SK-N-SH (cell line): Measurements from ENCODE around the gene KCNAB1. TPM values are rescaled to one million over a fixed set of nuclear protein-coding genes. Genes with fewer than 3 reads are reported as not detected.

Experiments used
- CTCF ChIA-PET: fragments of 300-600, 350-600 bp; formaldehyde crosslinking; extraction: SDS; loops from one replicate; lab custom pipeline; 2021; lab: Yijun Ruan, JAX
- POLR2A ChIA-PET: fragments of 350-600 bp; sonication (Branson Sonifier 250); formaldehyde crosslinking; extraction: SDS; loops from one replicate; lab custom pipeline; 2020; ENCODE audit warnings: antibody characterized with exemption, inconsistent platforms; lab: Yijun Ruan, JAX
- DNase-seq: peaks from one replicate; pipeline ENCODE4 v3.0.0; 2012
- H2AFZ ChIP-seq: fragments of 200-600 bp; sonication (generic); 2 replicates; pipeline ENCODE4 v1.8.1; 2016; ENCODE audit warnings: antibody characterized with exemption, mild to moderate bottlenecking, low read depth
- H3F3A ChIP-seq: fragments of 200-600 bp; sonication (generic); replicated peaks from 2 replicates; pipeline ENCODE3; 2016; ENCODE audit warnings: antibody characterized with exemption, mild to moderate bottlenecking; ENCODE audit not compliant: insufficient read depth
- H3K27ac ChIP-seq, 2 experiments: fragments of 200-500 bp in 1 of 2; fragments of 200-600 bp in 1 of 2; sonication (Bioruptor generic) in 1 of 2; sonication (generic), shearing (Covaris generic) in 1 of 2; 2 replicates each; pipeline versions ENCODE4 v1.5.1 to v1.6.1; 2014 to 2016; ENCODE audit warnings: low read depth in 2 of 2, inconsistent platforms in 1 of 2, low read length in 1 of 2, mild to moderate bottlenecking in 1 of 2, mixed read lengths in 1 of 2
- H3K27me3 ChIP-seq: fragments of 200-600 bp; sonication (generic), shearing (Covaris generic); 2 replicates; pipeline ENCODE4 v1.6.1; 2016; ENCODE audit warnings: mixed run types; ENCODE audit not compliant: insufficient read depth
- H3K36me3 ChIP-seq, 2 experiments: fragments of 200-500 bp in 1 of 2; fragments of 200-600 bp in 1 of 2; sonication (Bioruptor generic) in 1 of 2; sonication (generic) in 1 of 2; replicated peaks in 1 of 2; 2 replicates each; pipeline versions ENCODE3 to v1.5.1; 2014 to 2016; ENCODE audit warnings: low read length in 1 of 2, mild to moderate bottlenecking in 1 of 2; ENCODE audit not compliant: insufficient read depth in 2 of 2, control insufficient read depth in 1 of 2
- H3K4me1 ChIP-seq, 2 experiments: fragments of 200-500 bp in 1 of 2; fragments of 200-600 bp in 1 of 2; sonication (Bioruptor generic) in 1 of 2; sonication (generic), shearing (Covaris generic) in 1 of 2; 2 replicates each; pipeline versions ENCODE4 v1.5.1 to v1.6.1; 2014 to 2016; ENCODE audit warnings: low read depth in 1 of 2, low read length in 1 of 2, mixed run types in 1 of 2; ENCODE audit not compliant: insufficient read depth in 2 of 2, control insufficient read depth in 1 of 2
- H3K4me2 ChIP-seq: fragments of 200-600 bp; sonication (generic), shearing (Covaris generic); 2 replicates; pipeline ENCODE4 v1.6.1; 2017; ENCODE audit warnings: mixed run types
- H3K4me3 ChIP-seq, 2 experiments: fragments of 200-500 bp in 1 of 2; fragments of 200-600 bp in 1 of 2; sonication (Bioruptor generic) in 1 of 2; sonication (generic), shearing (Covaris generic) in 1 of 2; 2 replicates each; pipeline versions ENCODE4 v1.5.1 to v1.8.1; 2014 to 2016; ENCODE audit warnings: low read depth in 2 of 2, inconsistent platforms in 1 of 2, low read length in 1 of 2, mild to moderate bottlenecking in 1 of 2, mixed read lengths in 1 of 2, moderate library complexity in 1 of 2
- H3K79me2 ChIP-seq: fragments of 200-600 bp; sonication (generic); 2 replicates; pipeline ENCODE4 v1.8.1; 2017; ENCODE audit warnings: mild to moderate bottlenecking; ENCODE audit not compliant: insufficient read depth
- H3K9ac ChIP-seq: fragments of 200-600 bp; sonication (generic); 2 replicates; pipeline ENCODE4 v1.6.1; 2017; ENCODE audit warnings: mixed run types
- H3K9me2 ChIP-seq: fragments of 200-600 bp; sonication (generic); 2 replicates; pipeline ENCODE4 v1.6.1; 2017; ENCODE audit warnings: mixed run types
- H3K9me3 ChIP-seq: fragments of 200-600 bp; sonication (generic); 2 replicates; pipeline ENCODE4 v1.6.1; 2017; ENCODE audit warnings: mixed run types, mild to moderate bottlenecking, moderate library complexity
- H4K20me1 ChIP-seq: fragments of 200-600 bp; sonication (generic); 2 replicates; pipeline ENCODE4 v1.6.1; 2017; ENCODE audit warnings: mild to moderate bottlenecking, mixed run types; ENCODE audit not compliant: insufficient read depth
- CHD2 ChIP-seq: fragments of 150-350 bp; IDR thresholded peaks from 2 replicates; pipeline ENCODE4 v1.6.1; 2018; ENCODE audit warnings: low read length; ENCODE audit not compliant: partially characterized antibody
- ELF1 ChIP-seq: IDR thresholded peaks from 2 replicates; pipeline ENCODE4 v1.4.0; 2012
- EP300 ChIP-seq, 2 experiments: IDR thresholded peaks; 2 replicates each; pipeline versions ENCODE4 v1.4.0 to v1.6.1; 2012; ENCODE audit warnings: borderline replicate concordance in 1 of 2, low read depth in 1 of 2, low read length in 1 of 2
- EZH2phosphoT487 ChIP-seq: fragments of 200-600 bp; sonication (generic); IDR thresholded peaks from 2 replicates; pipeline ENCODE4 v1.6.1; 2017; ENCODE audit warnings: low read depth, mixed run types, mild to moderate bottlenecking, antibody characterized with exemption, moderate library complexity, borderline replicate concordance
- FOSL2 ChIP-seq: IDR thresholded peaks from 2 replicates; pipeline ENCODE4 v1.4.0; 2012; ENCODE audit warnings: low read depth, mild to moderate bottlenecking, moderate library complexity, borderline replicate concordance
- FOXJ3 ChIP-seq: sonication (generic); formaldehyde crosslinking; IDR thresholded peaks from 2 replicates; pipeline ENCODE4 v1.5.1; 2020; ENCODE audit warnings: mild to moderate bottlenecking, missing genetic modification reagents
- FOXM1 ChIP-seq: IDR thresholded peaks from 2 replicates; pipeline ENCODE4 v1.4.0; 2012; ENCODE audit warnings: low read depth, mild to moderate bottlenecking
- GABPA ChIP-seq: IDR thresholded peaks from 2 replicates; pipeline ENCODE4 v1.4.0; 2012; ENCODE audit warnings: low read depth, mild to moderate bottlenecking
- GATA2 ChIP-seq: sonication (generic); formaldehyde crosslinking; IDR thresholded peaks from 2 replicates; pipeline ENCODE4 v1.5.0; 2020; ENCODE audit warnings: mild to moderate bottlenecking, missing genetic modification reagents
- JUND ChIP-seq: IDR thresholded peaks from 2 replicates; pipeline ENCODE4 v1.4.0; 2012
- MXI1 ChIP-seq: IDR thresholded peaks from 2 replicates; pipeline ENCODE4 v1.6.1; 2012; ENCODE audit warnings: mild to moderate bottlenecking, low read depth, low read length, improper control_type of control experiment
- POLR2AphosphoS5 ChIP-seq: IDR thresholded peaks from 2 replicates; pipeline ENCODE4 v1.6.1; 2012; ENCODE audit warnings: low read depth, low read length
- RCOR1 ChIP-seq: fragments of 150-350 bp; IDR thresholded peaks from 2 replicates; pipeline ENCODE4 v1.6.1; 2017; ENCODE audit warnings: antibody characterized with exemption, low read length
- RXRA ChIP-seq: IDR thresholded peaks from 2 replicates; pipeline ENCODE4 v1.4.0; 2012; ENCODE audit warnings: low read depth, mild to moderate bottlenecking, borderline replicate concordance
- SIN3A ChIP-seq: IDR thresholded peaks from 2 replicates; pipeline ENCODE4 v1.6.1; 2012; ENCODE audit warnings: low read depth, mild to moderate bottlenecking, low read length, moderate library complexity, borderline replicate concordance
- TAF1 ChIP-seq: IDR thresholded peaks from 2 replicates; pipeline ENCODE4 v1.6.1; 2012; ENCODE audit warnings: low read depth, mild to moderate bottlenecking, low read length, moderate library complexity, borderline replicate concordance
- TCF12 ChIP-seq: IDR thresholded peaks from 2 replicates; pipeline ENCODE4 v1.4.0; 2012
- TEAD4 ChIP-seq: IDR thresholded peaks from 2 replicates; pipeline ENCODE4 v1.4.0; 2012; ENCODE audit warnings: mild to moderate bottlenecking, borderline replicate concordance; ENCODE audit not compliant: insufficient read depth
- WGBS: methylation state at CpG from one replicate; pipeline ENCODE4 v1.1.6; 2017; ENCODE audit warnings: low lambda C conversion rate; 5-methylcytosine and 5-hydroxymethylcytosine counted together
- polyA plus RNA-seq, 3 experiments: library from polyadenylated mRNA; depleted of rRNA; stranded (reverse); fragments of >200 nt; gene quantifications; 2 replicates each; pipeline ENCODE4 v1.2.3, GENCODE V29; 2012
- TF ChIP-seq, protein P1 (sequence below): IDR thresholded peaks from 2 replicates; pipeline ENCODE4 v1.6.1; 2012; ENCODE audit warnings: mild to moderate bottlenecking, low read depth, low read length, moderate library complexity

The KCNAB1 gene
- polyA plus RNA-seq, 1 of the 3 experiments (the other 2 are of a cell fraction), result 82.1 TPM

DNA sequence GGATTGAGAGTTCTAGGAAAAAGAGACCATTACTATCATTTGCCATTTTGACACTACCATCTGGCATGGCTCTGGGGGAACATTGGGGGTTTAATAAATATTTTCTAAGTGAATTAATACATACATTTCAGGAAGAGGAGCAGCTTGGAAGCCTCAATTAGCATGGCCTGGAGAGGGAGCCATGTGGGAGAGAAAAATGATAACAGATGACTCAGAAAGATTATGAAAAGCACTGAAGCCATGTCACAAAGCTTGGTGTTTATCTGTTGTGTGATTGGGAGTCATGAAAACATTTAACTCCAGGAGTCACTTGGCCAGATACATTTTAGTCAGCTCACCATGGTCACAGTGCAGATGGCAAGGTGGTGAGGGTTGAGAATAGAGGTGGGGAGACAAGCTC is 313.5 kb downstream of the KCNAB1 start:
- H3K27ac ChIP-seq, result peak overlapping the region; percentile 17 to 58; a peak in 2 of 4 replicates
- H4K20me1 ChIP-seq, result no peaks in the 10 kb centered on the region; the same call in 1 of the 2 replicates
- TF ChIP-seq SIN3A (no peak), FOXM1 (no peak), FOXJ3 (CRISPR knock-in tag) (no peak), FOSL2 (no peak), RCOR1 (peak; percentile 73), TCF12 (peak; percentile 35; the same call in 1 of the 2 replicates), EZH2phosphoT487 (no peak), EP300 (IDR thresholded peaks at IDR 0.05; ENCODE audit: borderline replicate concordance in 1 of 2, low read depth in 1 of 2, low read length in 1 of 2) (peak in 1 of 2 experiments; percentile 82; a peak in 2 of 4 replicates), GATA2 (CRISPR knock-in tag) (peak; percentile 39; the same call in 1 of the 2 replicates), MXI1 (0 out of 2 replicates have a peak, but pooled peaks have one; percentile 39)
- DNase-seq, result peak; percentile 33
- H3K9ac ChIP-seq, result no peak overlapping the region
- H3K27me3 ChIP-seq, result no peaks in the 10 kb centered on the region
- H3K4me1 ChIP-seq, result peaks cover 8 to 24% of the 10 kb centered on the region in 2 experiments; a peak in 3 of 4 replicates
- H3F3A ChIP-seq, result peaks cover 11% of the 10 kb centered on the region
- no peaks in the 10 kb centered on the region for H3K9me3 ChIP-seq
- H3K9me2 ChIP-seq, result no peaks in the 10 kb centered on the region
- no peak overlapping the region for H3K4me2 ChIP-seq
- peaks cover 59% of the 10 kb centered on the region for H3K79me2 ChIP-seq
- peaks cover 10 to 30% of the 10 kb centered on the region in 2 experiments for H3K36me3 ChIP-seq
- POLR2A ChIA-PET, result no interaction called here
- H3K4me3 ChIP-seq, result no peak overlapping the region
- CTCF ChIA-PET, result interaction anchor here (0.6 to 1.3 kb wide), 4 partner anchors 13 to 481 kb away, joined by 3 to 5 read pairs (median 4); no protein-coding TSS in a partner anchor
- no peak overlapping the region for H2AFZ ChIP-seq

DNA sequence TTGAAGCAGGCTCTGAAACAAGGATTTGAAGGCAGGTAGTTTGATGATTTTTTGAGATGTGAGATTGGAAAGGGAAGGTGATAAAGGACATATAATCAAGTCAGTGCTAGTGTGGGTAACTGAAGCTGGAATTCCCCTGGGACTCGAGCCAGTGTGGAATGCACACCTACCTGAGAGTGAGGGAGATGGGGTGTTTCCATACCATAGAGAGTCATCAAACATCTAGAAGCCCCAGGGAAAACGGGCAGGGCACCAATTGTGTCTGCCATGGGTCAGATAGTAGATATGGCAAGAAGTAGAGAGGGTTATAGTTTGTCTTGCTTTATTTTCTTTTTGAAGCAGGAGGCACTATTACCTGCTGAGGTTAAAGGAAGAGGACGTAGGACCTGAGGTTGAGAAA is 314.5 kb downstream of the KCNAB1 start:
- peaks cover 9 to 33% of the 10 kb centered on the region in 2 experiments for H3K36me3 ChIP-seq
- H3K27ac ChIP-seq, result no peak overlapping the region; a peak in 1 of 4 replicates
- H3K4me3 ChIP-seq, result no peak overlapping the region
- peaks cover 8 to 23% of the 10 kb centered on the region in 2 experiments; a peak in 3 of 4 replicates for H3K4me1 ChIP-seq
- no peaks in the 10 kb centered on the region for H3K9me3 ChIP-seq
- no peaks in the 10 kb centered on the region; the same call in 1 of the 2 replicates for H4K20me1 ChIP-seq
- 64% methylated on average over 3 of the region's 3 CpGs for whole genome bisulfite sequencing
- DNase-seq, result no peak
- peaks cover 69% of the 10 kb centered on the region for H3K79me2 ChIP-seq
- POLR2A ChIA-PET, result no interaction called here
- no peak overlapping the region for H3K9ac ChIP-seq
- H3K4me2 ChIP-seq, result no peak overlapping the region
- peaks cover 11% of the 10 kb centered on the region for H3F3A ChIP-seq
- H3K27me3 ChIP-seq, result no peaks in the 10 kb centered on the region
- H2AFZ ChIP-seq, result no peak overlapping the region
- H3K9me2 ChIP-seq, result no peaks in the 10 kb centered on the region
- TF ChIP-seq CHD2, result no peak
- TF ChIP-seq JUND, result no peak
- TF ChIP-seq MXI1, result no peak
- TF ChIP-seq ELF1, result no peak
- TF ChIP-seq TEAD4, result no peak
- TF ChIP-seq TAF1, result no peak
- no peak for TF ChIP-seq GATA2 (CRISPR knock-in tag)
- TF ChIP-seq EZH2phosphoT487, result no peak
- no peak for TF ChIP-seq EP300 (IDR thresholded peaks at IDR 0.05; ENCODE audit: borderline replicate concordance in 1 of 2, low read depth in 1 of 2, low read length in 1 of 2)
- TF ChIP-seq, protein P1, sequence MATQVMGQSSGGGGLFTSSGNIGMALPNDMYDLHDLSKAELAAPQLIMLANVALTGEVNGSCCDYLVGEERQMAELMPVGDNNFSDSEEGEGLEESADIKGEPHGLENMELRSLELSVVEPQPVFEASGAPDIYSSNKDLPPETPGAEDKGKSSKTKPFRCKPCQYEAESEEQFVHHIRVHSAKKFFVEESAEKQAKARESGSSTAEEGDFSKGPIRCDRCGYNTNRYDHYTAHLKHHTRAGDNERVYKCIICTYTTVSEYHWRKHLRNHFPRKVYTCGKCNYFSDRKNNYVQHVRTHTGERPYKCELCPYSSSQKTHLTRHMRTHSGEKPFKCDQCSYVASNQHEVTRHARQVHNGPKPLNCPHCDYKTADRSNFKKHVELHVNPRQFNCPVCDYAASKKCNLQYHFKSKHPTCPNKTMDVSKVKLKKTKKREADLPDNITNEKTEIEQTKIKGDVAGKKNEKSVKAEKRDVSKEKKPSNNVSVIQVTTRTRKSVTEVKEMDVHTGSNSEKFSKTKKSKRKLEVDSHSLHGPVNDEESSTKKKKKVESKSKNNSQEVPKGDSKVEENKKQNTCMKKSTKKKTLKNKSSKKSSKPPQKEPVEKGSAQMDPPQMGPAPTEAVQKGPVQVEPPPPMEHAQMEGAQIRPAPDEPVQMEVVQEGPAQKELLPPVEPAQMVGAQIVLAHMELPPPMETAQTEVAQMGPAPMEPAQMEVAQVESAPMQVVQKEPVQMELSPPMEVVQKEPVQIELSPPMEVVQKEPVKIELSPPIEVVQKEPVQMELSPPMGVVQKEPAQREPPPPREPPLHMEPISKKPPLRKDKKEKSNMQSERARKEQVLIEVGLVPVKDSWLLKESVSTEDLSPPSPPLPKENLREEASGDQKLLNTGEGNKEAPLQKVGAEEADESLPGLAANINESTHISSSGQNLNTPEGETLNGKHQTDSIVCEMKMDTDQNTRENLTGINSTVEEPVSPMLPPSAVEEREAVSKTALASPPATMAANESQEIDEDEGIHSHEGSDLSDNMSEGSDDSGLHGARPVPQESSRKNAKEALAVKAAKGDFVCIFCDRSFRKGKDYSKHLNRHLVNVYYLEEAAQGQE, result no peak
- no peak for TF ChIP-seq RCOR1
- TF ChIP-seq RXRA, result no peak
- no peak for TF ChIP-seq POLR2AphosphoS5
- no peak for TF ChIP-seq GABPA
- CTCF ChIA-PET, result interaction anchor here (1.0 kb wide), 1 partner anchor 14 kb away, joined by 4 read pairs; no protein-coding TSS in a partner anchor
